NOMO-1 treated with DMSO at 0.1 percent for 48 hours (cell line): Measurements from ENCODE around the gene ZDHHC7.
"Not testable (repeated sequence)": the region's sequence is repeated elsewhere in the genome, so short reads cannot be mapped to it uniquely, and the experiment has no call there.

Source experiments
- DNase-seq: peaks from one replicate; lab custom pipeline; 2025; ENCODE audit not compliant: unreplicated experiment; lab: John Stamatoyannopoulos, UW

Gene ZDHHC7

DNA sequence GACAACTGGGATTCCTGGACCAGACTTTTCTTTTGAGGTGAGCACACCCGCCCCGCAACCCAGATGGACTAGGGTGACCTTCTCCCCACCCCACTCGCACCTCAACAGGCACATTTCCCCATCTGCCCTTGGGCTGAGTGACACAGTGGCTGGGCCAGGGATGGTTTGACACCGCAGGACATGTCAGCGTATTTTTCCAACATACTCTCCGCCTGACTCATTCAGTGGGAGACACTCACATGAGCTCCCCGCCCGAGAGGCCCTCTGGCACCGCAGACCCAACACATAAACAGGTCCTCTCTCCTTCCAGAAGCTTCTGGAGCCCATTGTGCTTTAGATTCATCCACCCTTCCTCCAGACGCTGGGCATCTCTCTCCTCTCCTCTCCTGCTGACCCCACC is 69.4 kb downstream of the ZDHHC7 start:
- no peak for DNase-seq

DNA sequence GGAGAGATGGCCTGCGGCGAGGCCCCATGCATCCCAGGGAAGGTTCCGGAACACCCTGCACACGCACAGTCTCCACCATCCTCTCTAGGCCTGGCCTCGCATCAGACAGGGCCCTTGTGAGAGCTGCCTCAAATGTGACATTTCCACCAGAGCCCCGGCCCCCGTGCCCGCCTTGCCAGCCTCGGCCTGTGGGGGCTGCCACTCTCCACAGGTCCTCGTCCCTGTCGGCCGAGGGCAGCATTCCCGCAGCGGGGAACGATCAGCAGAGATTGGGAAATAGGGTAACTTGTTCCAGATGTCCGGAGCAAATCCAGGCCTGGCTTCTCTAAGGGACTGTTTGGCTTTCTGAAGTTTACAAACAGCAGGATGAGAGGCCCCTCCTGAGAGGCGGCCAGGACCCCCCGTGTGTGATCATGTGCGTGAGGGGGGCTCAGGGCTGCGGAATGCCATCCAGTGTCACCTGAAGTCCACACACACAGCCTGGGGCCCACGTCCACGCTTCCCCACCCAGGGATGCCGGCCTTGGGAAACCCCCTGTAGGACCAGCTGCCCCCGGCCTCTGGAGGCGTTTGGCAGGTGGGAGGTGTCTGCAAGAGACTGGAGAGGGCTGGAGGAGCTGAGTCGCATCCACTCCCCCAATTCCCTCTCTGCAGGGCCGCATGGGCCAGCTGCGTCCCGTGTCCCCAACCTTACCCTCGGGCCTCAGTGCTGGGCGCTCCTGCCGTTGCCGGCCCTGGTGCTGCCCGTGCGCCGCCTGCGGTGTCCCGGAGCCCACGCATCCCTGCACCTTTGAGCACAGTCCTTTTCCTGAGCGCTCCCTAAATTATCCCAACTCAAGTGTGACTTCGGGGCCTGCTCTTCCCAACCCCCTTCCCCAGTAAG is 70.4 kb downstream of the ZDHHC7 start:
- no peak for DNase-seq

DNA sequence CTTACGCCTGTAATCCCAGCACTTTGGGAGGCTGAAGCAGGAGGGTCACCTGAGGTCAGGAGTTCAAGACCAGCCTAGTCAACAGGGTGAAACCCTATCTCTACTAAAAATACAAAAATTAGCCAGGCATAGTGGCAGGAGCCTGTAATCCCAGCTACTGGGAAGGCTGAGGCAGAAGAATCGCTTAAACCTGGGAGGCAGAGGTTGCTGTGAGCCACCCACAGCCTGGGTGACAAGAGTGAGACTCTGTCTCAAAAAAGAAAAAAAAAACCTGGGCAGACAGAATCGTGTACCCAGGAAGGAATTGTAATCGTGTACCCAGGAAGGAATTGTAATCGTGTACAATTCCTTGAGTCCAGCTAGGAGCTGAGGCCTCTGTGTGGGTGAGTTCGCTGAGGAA is 72.7 kb downstream of the ZDHHC7 start:
- DNase-seq = not testable (repeated sequence)

DNA sequence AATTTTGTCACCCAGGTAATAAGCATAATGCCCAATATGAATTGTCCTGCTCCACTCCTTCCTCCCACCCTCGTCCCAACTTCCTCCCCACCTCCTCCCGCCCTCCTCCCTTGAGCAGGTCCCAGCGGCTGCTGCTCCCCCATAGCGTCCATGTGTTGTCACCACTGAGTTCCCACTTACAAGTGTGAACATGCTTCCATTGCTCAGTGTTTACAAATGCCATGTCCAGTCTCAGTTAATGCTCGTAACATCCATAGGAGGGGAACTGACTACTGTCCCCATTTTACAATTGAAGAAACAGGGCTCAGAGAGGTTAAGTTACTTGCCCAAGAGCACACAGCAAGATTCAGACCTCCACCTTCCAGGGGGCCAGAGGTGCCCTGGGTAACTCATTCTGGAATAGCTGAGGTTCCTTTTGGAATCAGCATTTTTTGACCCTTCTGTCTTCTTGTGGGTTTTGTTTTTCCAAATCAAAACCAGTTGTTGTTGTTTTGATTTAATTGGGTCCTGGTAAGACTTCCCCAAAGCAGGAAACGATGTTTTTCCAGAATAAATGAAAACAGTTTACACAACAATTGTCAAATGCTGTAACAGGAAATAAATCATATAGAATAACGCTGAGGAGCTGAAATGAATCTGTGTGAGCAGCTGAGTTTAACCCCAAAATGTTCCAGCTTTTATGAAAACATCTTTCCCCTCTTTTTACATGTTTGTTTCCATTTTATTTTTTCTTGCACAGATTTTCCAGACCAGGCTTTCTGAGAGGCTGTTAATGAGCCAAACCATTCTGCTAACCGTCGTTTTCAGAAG is 73.9 kb downstream of the ZDHHC7 start:
- no peak for DNase-seq

DNA sequence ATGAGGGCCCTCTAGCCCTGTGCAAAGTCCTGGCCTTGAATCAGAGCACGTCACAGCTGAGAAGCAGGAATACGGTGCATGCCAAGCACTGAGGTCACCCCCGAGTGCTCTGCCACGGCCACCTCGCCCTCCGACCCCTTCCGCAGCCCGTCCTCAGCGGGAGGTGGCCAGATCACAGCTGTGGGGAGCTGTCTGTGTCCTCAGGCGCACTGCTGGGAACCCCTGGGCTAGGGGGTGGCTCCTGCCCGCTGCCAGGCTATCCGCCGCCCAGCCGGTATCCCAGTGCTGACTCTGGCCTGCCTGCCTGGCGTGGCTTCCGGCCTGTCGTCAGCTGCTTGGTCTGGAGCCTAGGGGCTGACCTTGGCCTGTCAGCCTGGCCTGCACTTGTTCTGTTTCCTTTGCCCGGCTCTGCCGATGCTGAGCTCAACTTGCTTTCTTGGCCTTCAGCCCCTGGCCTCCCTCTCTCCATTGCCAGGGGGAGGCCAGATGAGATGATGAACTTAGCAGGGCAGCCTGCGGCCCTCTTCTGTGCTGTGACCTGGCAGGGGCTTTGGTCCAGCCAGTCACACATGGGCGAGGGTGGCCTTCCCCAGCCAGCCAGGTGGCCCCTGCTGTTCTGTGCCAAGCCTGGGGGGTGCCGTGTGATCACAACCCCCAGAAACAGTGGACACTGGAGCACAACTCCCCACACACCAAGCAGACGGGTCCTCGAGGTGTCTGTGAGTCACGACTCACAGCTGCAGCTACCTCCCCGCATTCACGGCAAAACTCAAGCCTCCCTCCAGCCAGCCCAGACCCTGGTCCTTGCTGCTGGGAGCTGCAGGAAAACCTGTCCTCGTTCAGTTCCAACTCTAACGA is 77.3 kb downstream of the ZDHHC7 start:
- no peak for DNase-seq

DNA sequence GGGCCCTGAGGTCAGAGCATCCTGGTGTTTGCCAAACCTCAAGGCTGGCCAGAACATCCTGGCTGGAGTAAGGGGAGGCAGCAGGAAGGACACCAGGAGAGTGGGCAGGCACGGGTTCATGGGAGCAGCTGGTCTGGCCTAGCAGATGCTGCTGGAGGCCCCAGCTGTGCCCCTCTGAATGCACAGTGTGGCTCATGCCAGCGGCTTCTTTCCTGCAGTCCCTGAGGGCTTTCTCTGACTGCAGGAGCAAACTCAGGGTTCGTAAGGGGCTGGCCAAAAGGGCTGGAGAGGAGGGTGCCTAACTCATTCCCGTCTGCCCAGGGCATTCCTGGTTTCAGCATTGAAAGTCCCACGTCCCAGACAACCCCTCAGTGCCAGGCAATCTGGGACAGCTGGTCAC is 78.7 kb downstream of the ZDHHC7 start:
- DNase-seq = no peak

DNA sequence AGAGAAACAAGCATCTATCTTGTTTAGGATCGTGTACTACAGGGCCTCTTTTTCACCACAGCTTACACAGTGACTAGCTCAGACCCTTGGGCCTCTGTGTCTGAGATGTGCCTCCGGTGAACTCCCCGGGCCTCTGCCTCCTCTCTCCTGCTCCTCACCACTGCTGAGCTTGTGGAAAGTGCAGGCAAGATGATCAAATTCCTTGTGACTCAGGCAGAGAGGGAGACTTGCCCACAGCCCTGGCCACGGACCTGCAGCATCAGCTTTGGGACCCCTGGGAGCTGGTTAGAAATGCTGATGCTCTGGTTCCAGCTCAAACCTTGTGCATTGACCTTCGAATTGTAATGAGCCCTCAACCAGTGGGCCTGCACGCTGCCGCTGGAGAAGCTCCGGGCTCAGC is 79.8 kb downstream of the ZDHHC7 start:
- DNase-seq = no peak

DNA sequence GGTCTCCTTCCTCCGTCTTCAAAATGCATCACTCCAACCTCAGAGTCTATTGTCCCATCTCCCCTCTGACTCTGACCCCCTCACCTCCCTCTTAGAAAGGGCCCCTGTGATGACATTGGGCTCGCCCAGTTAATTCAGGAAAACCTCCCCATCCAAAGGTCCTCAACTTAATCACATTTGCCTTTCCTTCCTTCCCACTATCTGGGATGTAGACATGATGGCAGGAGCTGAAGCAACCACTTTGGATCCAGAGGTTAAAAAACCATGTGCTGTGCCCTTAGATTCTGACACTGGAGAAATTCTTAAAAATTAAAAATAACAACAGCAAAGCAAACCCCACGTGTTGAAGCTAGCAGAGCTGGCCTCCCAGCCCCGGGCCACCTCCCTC is 80.2 kb downstream of the ZDHHC7 start:
- DNase-seq = no peak

DNA sequence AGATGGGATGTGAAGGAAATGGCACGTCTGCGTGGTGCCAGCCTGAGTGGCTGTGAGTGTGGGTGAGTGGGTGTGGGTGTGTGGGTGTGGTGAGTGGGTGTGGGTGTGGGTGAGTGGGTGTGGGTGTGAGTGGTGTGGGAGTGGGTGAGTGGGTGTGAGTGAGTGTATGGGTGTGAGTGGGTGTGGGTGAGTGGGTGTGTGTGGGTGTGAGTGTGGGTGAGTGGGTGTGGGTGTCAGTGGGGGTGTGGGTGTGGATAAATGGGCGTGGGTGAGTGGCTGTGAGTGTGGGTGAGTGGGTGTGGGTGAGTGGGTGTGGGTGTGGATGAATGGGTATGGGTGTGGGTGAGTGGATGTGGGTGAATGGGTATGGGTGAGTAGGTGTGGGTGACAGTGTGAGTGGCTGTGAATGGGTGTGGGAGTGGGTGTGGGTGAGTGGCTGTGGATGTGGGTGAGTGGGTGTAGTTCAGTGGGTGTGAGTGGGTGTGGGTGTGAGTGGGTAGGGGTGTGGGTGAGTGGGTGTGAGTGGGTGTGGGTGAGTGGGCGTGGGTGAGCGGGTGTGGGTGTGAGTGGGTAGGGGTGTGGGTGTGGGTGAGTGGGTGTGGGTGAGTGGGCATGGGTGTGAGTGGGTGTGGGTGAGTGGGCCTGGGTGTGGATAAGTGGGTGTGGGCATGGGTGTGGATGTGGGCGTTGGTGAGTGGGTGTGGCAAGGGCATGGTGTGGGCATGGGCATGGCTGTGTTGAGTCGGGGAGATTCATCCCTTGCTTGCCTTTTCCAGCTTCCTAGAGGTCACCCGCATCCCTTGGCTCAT is 80.8 kb downstream of the ZDHHC7 start:
- no peak for DNase-seq

DNA sequence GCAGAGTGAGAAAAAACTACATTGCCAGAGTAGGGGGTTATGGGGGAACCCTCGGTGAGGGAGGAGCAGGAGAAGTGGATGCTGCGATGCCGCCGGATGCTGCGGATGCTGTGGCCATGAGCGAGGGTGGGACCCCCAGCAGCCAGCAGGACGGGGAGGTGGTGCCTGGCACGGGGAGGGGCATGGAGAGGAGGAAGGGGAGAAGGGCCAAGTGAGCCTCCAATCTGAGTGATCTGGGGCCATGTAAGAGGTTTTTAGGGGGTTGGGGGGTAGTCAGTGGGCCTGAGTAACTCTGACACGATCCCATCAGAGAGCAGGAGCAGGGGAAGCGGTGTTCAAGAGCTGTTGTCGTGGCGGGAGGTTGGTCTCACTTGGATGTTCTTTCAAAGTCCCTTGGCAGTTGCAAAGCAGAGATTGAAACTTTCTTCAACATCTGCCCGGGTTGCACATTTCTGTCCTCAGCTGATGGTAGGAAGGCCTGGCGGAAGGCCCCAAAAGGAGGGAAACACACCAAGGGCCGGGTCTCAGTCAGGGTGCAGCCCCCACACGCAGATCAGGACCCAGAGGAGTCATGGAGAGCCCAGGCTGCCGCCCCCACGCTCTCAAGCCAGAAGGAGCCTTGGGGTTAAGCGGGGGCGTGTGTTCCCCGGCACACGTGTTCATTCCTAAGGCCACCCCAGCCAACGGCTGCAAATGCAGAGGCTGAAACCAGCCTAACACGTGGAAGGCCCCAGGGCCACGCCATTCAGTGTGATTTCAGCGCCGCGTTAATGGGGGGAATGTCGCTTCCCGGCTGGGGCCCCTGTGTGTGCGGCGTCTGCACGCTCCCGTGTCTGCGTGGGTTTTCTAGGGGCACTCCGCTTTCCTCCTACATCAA is 81.7 kb downstream of the ZDHHC7 start:
- no peak for DNase-seq

DNA sequence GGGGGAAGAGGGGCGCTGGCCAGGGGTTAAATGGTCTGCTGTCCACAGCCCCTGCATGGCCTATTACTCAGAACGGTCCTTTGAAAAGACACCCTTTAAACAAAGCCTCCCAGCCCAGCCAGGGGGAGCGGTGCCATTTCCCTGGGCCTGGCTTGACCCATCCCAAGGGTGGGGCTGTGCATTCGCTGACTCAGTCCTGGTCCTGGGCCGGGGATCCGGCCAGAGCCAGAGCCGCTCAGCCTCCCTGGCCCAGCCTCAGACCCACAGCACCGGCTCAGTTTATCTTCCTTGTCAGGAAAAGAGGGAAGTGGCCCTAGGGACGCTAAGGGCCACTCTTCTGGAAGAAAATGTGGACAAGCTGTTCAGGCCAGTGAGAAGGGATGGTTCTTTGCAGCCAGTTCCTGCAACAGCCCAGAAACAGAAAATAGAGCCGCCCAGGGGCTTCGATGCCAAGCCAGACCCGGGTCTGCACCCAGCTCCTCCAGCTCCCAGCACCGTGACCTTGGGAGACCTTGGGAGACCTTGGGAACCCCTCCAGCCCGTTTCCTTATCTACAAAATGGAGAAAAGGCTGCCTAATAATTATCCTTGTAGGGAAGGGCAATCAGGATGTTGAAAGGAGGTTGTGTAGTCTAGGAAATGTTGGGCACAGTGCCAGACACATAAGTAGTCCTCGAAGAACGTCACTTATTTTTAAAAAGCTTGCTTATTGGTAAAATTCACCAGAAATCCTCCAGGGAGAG is 82.5 kb downstream of the ZDHHC7 start:
- no peak for DNase-seq

DNA sequence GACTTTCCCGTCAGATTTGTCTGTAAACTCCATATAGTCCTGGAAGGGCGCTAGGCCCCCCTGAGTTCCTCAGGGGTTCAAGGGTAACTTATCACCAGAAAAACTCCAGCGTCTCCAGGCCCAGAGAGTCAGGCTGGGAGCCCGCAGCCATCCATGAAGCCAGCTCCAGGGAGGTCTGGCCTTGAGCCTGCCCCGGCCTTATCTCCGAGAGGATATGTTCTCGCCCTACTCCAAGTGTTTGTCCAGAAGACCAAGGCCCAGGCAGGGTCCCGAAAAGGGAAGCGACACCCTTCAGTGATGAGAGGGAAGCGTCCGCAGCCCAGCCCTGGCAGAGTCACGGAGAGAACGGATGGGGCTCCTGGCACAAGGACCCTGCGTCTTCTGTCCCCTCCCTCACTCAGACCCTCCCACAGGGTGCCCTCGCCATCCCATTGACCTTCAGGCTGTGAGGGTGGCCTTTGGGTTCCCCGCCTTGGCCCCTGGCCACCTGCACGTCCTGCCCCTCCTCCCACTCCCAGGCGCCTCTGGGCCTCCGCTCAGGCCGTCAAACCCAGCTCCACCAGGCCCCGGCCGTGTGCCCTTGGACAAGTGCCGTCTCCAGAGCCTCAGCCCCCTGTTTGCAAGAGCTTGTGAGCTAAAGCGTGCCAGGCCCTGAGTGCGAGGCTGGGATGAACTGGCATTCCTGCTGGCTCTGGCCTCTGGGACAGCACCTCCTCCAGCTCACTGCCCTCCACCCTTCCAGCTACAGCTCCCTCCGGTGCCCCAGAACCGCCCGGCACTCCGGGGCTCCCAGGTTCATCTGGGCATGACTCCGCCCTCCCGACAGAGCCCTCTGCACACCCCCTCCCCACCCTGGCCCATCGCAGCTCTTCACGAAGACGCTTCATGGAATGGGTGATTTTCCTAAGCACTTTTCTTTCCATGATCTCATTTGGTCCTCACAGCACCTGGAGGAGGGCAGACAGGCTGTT is 83.4 kb downstream of the ZDHHC7 start:
- DNase-seq = no peak

DNA sequence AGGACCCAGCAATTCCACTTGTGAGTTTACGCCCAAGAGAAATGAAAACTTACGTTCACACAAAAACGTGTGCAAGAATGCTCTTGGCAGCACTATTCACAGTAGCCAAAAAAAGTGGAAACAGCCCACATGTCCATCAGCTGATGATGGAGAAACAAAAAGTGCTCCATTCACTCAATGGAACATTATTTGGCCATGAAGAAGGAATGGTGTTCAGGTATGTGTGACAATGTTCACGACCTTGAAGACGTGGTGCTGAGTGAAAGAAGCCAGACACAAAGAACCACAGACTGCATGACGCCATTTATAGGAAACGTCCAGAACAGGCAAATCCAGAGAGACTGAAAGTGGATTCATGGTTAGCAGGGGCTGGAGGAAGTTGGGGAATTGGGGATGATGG is 84.9 kb downstream of the ZDHHC7 start:
- no peak for DNase-seq

DNA sequence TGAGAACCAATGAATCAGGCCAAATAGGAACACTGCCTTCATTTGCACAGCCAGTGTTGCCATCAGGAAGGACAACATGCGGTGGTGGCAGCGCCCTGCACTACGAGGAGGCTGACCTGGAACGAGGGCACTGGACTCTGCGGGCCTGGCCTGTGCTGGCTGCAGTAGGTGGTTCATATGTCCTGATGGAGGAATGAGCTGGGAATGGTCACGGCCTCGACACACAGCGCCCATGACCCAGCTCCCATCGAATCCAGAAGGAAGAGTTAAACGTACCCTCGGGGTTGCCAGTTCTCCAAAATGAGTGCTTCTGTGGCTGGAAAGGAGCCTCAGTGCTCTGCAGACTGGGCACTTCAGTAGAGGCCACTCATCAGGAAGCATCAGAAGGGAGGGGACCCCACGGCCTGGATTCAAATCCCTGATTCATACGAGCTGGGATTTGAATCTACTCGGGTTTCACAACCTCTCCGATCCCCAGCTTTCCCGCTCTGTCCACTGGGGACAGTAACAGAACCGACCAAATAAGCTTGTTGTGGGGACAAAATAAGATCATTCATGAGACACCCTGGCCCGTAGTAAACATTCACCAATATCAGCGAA is 85.5 kb downstream of the ZDHHC7 start:
- no peak for DNase-seq

DNA sequence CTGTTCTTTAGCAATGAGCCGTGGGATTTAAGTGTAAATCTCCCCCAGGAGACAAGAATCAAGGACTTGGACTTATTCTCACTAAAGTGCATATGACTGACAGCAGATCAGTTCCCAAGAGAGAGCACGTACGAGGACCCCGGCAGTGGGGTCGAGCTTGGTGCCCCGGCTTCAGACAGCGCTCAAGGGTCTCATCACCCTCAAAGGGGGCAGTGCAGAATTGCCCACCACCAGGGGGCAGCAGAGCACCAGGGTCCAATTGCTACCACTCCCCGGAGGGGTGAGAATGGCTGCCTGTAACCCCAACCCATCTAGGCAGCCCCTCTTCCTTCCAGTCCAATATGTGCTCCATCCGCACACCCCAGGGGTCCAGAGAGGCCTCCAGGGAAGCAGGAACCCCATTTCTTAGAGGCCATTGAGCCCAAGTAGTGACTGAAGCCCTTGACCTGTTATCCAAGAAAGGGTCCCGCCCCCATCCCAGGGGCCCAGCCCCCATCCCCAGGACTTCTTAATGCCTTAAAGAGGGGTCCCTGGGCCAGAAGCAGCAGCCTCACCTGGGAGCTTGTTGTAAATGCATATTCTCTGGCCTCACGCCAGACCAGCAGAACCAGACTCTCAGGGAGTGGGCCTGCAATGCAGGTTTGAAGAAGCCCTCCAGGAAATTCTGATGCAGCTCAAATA is 86.1 kb downstream of the ZDHHC7 start:
- DNase-seq = peak; percentile 47

DNA sequence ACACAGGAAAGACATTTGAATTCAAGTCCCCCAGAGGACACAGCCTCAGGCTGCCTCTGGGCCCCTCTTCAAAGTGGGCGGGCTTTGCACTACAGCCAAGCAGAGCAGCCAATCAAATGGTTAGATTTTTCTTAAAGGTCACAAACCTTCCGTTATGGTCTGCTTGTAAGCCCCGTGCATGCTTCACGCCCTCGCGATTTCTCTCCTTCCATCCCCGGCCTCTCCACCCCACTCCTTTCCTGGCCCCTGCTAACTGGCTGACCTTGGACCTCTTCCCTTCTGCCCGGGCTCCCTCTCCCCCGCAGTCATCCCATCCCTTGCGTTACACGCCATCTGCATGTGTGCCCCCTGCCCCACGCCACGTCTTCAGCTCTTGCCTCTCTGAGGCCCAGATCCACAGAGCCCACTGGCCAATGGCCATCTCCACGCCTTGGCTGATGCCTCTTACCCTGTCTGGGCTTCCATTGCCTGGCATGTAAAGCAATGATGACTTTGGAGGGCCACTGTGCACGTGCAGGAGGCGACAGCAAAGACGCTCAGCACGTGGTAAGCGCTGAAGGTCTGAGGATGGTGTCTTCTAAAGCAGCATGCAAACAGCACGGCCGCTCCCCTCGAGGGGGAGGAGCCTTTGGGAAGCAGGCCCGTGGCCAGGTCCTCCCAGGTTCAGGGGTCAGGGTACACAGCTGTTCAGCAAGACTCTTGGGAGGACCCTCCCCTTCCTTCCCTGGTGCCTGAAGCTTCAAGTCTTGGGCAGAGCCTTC is 86.8 kb downstream of the ZDHHC7 start:
- no peak for DNase-seq
